ENCODE measurements around the gene SELENON.

The SELENON gene

DNA sequence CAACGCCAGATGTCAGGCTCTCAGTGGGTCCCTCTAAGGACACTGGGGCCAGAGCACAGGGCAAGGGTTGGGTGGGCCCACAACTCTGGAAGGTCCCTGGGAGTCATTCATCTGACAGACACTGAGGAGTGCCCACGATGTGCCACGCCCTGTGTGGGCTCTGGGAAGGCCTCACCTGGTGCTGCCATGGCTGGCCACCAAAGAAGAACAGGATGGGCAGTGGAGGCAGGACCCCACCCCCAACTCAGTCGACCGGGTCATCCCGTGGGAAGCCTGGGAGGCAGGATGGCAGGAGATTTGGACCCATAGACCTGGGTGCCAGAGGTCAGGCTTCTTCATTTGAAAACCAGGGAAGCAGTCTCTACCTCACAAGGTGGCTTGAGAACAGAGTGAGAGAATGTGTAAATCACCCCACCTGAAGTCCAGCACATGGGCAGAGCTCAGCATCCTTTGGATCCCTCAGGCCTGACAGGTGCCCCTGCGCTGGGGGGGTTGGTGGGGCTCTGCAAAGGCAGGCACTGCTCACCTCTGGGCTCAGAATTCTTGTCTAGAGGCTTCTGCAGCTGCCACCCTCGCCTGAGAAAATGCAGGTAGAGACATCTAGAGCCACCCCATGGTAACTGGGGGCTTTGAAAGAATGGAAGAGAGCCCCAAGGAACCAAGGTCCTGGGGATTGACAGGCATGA lies 1.2 kb upstream of the SELENON start:
- no peak overlapping the region for H3K9ac ChIP-seq (ENCODE audit: low read depth, low read length)
- H3K4me3 ChIP-seq (ENCODE audit: low read length): no peak overlapping the region
- no peaks in the 10 kb centered on the region for H3K4me1 ChIP-seq (ENCODE audit: insufficient read depth, low read length)

DNA sequence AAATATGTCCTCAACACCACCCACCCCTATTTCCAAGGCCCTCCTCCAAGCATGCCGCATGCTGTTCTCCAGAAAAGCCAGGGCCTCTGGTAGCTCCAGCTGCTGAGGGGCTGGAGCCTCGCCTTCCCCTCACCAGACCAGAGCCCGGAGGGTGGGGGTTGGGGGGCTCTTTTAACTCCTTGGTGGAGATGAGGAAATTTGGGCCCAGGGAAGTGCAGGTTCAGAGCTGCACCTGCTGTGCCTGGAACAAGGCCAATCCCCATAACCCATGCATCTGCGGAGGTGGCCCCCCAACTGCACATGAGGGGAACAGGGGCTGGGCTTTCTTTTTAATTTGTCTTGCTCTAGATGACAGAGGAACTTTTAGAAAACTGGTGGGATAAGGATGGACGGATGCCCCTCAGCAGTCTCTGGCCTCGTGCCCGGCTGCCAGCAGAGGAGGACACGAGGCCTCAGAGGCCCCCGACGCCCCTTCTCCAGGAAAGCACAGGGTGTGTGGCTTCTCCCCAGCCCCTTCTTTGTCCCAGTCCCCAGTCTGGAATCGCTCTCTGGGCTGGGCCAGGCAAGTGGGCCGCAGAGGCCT lies 550 bp upstream of the SELENON start:
- peaks cover 11% of the 10 kb centered on the region for H3K27me3 ChIP-seq (ENCODE audit: insufficient read depth, low read length)
- no peaks in the 10 kb centered on the region for H3K9me3 ChIP-seq (ENCODE audit: insufficient read depth, low read depth, low read length)
- H3K36me3 ChIP-seq (ENCODE audit: insufficient read depth, low read depth, low read length): no peaks in the 10 kb centered on the region
- peak overlapping the region; percentile 63; the same call in 1 of the 2 replicates for H3K4me3 ChIP-seq (ENCODE audit: low read length)
- H3K4me1 ChIP-seq (ENCODE audit: insufficient read depth, low read length): no peaks in the 10 kb centered on the region
- peak overlapping the region; percentile 73; the same call in 1 of the 2 replicates for H3K9ac ChIP-seq (ENCODE audit: low read depth, low read length)
- no peak overlapping the region for H3K27ac ChIP-seq (ENCODE audit: low read length)

More for the DNA sequence above, 1.2 kb upstream of the SELENON start:
- H3K36me3 ChIP-seq (ENCODE audit: insufficient read depth, low read depth, low read length): no peaks in the 10 kb centered on the region
- H3K9me3 ChIP-seq (ENCODE audit: insufficient read depth, low read depth, low read length): no peaks in the 10 kb centered on the region
- no peak overlapping the region for H3K27ac ChIP-seq (ENCODE audit: low read length)
- peaks cover 11% of the 10 kb centered on the region for H3K27me3 ChIP-seq (ENCODE audit: insufficient read depth, low read length)

DNA sequence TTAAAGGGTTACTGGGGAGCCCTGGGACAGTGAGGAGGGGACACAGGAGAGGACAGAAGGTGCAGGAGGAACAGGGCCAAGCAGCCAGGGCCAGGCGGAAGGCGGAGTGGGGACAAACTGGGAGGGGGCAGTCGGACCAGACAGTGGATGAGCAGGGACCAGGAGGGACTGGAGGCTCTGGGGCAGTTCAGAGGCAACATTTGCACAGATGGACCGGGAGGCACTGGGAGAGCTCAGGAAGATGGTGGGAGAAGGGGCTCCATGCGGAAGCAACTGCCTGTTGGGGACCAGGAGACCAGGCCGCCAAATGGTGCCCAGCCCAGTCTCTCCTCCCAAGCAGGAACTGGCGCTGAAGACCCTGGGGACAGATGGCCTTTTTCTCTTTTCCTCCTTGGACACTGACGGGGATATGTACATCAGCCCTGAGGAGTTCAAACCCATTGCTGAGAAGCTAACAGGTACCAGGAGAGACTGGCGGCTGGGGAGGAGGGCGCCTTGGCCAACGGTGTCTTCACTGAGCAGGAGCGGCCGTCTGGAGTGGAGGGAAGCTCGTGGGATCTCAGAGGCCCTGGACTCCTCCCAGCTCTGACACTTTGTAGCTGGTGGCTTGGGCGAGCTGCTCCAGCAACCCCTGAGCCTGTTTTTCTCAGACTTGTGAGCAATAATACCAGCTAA lies 847 bp downstream of the SELENON start:
- no peak overlapping the region for H3K27ac ChIP-seq (ENCODE audit: low read length)
- H3K9me3 ChIP-seq (ENCODE audit: insufficient read depth, low read depth, low read length): no peaks in the 10 kb centered on the region
- no peaks in the 10 kb centered on the region for H3K4me1 ChIP-seq (ENCODE audit: insufficient read depth, low read length)
- H3K27me3 ChIP-seq (ENCODE audit: insufficient read depth, low read length): peaks cover 11% of the 10 kb centered on the region
- peaks cover 9% of the 10 kb centered on the region for H3K36me3 ChIP-seq (ENCODE audit: insufficient read depth, low read depth, low read length)
- H3K4me3 ChIP-seq (ENCODE audit: low read length): peak overlapping the region; percentile 85
- H3K9ac ChIP-seq (ENCODE audit: low read depth, low read length): peak overlapping the region; percentile 81

DNA sequence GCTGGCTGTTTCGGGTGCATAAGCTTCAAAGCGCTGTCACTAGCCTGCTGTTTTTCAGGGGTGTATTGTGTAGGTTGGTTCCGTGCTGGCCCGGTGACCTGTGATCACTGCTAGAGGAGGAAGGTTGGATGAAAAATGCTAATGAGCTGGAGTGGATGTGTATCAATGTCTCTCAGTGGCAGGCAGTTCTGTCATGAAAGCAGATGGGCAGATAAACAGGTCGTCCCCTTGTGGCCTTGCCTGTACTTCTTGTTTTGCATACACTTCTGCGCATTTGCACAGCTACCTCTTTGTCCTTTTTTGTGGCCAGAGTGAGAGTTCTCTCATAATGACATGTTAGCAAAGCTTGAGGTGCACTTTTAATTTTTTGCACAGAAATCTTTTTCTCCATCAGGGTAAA lies 2.9 kb downstream of the SELENON start:
- Histone ChIP-seq H3K27ac (ENCODE audit: low read length) (no peak overlapping the region), H3K27me3 (ENCODE audit: insufficient read depth, low read length) (peaks cover 11% of the 10 kb centered on the region), H3K4me3 (ENCODE audit: low read length) (no peak overlapping the region), H3K9ac (ENCODE audit: low read depth, low read length) (no peak overlapping the region), H3K4me1 (ENCODE audit: insufficient read depth, low read length) (no peaks in the 10 kb centered on the region), H3K36me3 (ENCODE audit: insufficient read depth, low read depth, low read length) (peaks cover 24% of the 10 kb centered on the region), H3K9me3 (ENCODE audit: insufficient read depth, low read depth, low read length) (no peaks in the 10 kb centered on the region)

DNA sequence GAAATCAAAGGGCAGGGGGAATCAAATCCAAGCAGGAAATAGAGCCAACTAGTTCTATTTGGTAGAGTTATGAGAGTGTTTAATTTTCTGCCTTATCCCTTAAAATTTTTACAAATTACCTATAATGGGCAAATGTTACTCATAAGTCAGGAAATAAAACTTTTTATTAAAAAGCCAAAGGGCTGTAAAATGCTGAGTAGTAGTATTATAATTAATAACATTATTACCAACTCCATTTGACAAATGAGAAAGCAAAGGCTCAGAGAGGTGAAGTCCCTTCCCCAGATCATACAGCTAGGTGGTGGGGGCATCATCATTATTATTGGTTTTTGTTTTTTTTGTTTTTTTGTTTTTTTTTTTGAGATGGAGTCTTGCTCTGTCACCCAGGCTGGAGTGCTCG lies 3.4 kb downstream of the SELENON start:
- Histone ChIP-seq H3K36me3 (ENCODE audit: insufficient read depth, low read depth, low read length) (peaks cover 28% of the 10 kb centered on the region), H3K9me3 (ENCODE audit: insufficient read depth, low read depth, low read length) (no peaks in the 10 kb centered on the region), H3K9ac (ENCODE audit: low read depth, low read length) (no peak overlapping the region), H3K4me1 (ENCODE audit: insufficient read depth, low read length) (no peaks in the 10 kb centered on the region), H3K4me3 (ENCODE audit: low read length) (no peak overlapping the region), H3K27me3 (ENCODE audit: insufficient read depth, low read length) (peaks cover 11% of the 10 kb centered on the region), H3K27ac (ENCODE audit: low read length) (no peak overlapping the region)

- no peak overlapping the region for H3K27ac ChIP-seq (ENCODE audit: low read length)
- H3K36me3 ChIP-seq (ENCODE audit: insufficient read depth, low read depth, low read length): peaks cover 30% of the 10 kb centered on the region
- H3K4me1 ChIP-seq (ENCODE audit: insufficient read depth, low read length): no peaks in the 10 kb centered on the region
- H3K9ac ChIP-seq (ENCODE audit: low read depth, low read length): no peak overlapping the region
- no peak overlapping the region for H3K4me3 ChIP-seq (ENCODE audit: low read length)
- H3K27me3 ChIP-seq (ENCODE audit: insufficient read depth, low read length): peaks cover 3% of the 10 kb centered on the region; the same call in 1 of the 2 replicates
- no peaks in the 10 kb centered on the region for H3K9me3 ChIP-seq (ENCODE audit: insufficient read depth, low read depth, low read length)
Measured at GRCh38 chr1:25804244-25804963, 4.4 kb downstream of the SELENON start.

DNA sequence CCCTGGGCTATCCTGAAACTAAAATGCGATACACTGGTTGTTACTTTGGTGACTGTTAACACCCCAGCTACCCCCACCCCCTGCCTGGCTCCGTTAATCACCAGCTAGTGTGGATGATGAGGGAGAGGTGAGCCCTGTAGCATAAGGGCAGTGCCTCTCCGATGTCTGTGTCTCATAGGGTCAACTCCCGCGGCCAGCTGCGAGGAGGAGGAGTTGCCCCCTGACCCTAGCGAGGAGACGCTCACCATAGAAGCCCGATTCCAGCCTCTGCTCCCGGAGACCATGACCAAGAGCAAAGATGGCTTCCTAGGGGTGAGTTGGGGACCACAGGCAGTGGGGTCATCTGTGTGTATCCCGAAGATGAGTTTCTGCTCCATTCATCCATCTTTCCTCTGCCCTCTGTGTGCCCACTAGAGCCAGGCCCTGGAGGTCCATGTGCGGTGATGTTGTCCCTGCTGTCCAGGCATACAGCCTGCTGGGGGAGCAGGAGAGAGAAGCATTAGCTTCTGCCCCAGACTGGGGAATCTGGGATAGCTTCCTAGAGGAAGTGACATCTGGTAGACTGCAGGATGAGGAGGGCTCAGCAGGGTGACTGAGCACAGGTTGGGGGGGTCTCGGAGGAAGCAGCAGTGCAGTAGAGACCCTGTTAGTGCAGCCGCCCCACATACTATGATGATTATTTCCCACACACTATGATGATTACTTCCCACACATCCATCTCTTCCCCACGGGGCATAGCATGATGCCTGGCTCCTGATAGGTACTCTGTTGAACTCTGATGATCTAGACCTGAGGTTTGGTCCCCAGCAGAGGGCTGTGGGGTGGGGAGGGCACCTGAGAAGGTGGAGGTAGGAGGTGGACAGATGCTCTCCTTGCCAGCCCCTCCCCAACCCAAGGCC lies 5.2 kb downstream of the SELENON start:
- peaks cover 39% of the 10 kb centered on the region for H3K36me3 ChIP-seq (ENCODE audit: insufficient read depth, low read depth, low read length)
- no peaks in the 10 kb centered on the region for H3K27me3 ChIP-seq (ENCODE audit: insufficient read depth, low read length)
- H3K4me1 ChIP-seq (ENCODE audit: insufficient read depth, low read length): no peaks in the 10 kb centered on the region
- no peak overlapping the region for H3K4me3 ChIP-seq (ENCODE audit: low read length)
- no peak overlapping the region for H3K27ac ChIP-seq (ENCODE audit: low read length)
- H3K9ac ChIP-seq (ENCODE audit: low read depth, low read length): no peak overlapping the region
- no peaks in the 10 kb centered on the region for H3K9me3 ChIP-seq (ENCODE audit: insufficient read depth, low read depth, low read length)

DNA sequence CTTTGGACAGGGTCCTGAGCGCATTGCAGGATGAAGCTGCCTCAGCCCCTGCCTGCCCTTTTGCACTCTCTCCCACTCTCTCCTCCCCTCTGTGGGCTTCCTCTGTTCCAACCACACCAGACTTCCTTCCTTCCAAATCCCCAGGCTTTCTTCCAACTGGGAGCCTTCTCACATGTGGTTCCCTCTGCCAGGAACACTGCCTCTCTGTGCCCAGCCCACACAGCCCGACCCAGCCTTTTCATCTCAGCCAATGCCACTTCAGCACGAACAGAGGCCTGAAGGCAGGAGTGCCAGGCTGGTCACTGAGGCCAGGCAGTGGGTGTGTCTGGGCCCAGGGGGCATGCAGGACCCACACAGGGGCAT lies 5.9 kb downstream of the SELENON start:
- Histone ChIP-seq H3K4me1 (ENCODE audit: insufficient read depth, low read length) (no peaks in the 10 kb centered on the region), H3K27me3 (ENCODE audit: insufficient read depth, low read length) (no peaks in the 10 kb centered on the region), H3K4me3 (ENCODE audit: low read length) (no peak overlapping the region), H3K27ac (ENCODE audit: low read length) (no peak overlapping the region), H3K36me3 (ENCODE audit: insufficient read depth, low read depth, low read length) (peaks cover 42% of the 10 kb centered on the region), H3K9ac (ENCODE audit: low read depth, low read length) (no peak overlapping the region), H3K9me3 (ENCODE audit: insufficient read depth, low read depth, low read length) (no peaks in the 10 kb centered on the region)

- no peak overlapping the region for H3K9ac ChIP-seq (ENCODE audit: low read depth, low read length)
- H3K27ac ChIP-seq (ENCODE audit: low read length): no peak overlapping the region
Measured at GRCh38 chr1:25806418-25806817, 6.4 kb downstream of the SELENON start.

DNA sequence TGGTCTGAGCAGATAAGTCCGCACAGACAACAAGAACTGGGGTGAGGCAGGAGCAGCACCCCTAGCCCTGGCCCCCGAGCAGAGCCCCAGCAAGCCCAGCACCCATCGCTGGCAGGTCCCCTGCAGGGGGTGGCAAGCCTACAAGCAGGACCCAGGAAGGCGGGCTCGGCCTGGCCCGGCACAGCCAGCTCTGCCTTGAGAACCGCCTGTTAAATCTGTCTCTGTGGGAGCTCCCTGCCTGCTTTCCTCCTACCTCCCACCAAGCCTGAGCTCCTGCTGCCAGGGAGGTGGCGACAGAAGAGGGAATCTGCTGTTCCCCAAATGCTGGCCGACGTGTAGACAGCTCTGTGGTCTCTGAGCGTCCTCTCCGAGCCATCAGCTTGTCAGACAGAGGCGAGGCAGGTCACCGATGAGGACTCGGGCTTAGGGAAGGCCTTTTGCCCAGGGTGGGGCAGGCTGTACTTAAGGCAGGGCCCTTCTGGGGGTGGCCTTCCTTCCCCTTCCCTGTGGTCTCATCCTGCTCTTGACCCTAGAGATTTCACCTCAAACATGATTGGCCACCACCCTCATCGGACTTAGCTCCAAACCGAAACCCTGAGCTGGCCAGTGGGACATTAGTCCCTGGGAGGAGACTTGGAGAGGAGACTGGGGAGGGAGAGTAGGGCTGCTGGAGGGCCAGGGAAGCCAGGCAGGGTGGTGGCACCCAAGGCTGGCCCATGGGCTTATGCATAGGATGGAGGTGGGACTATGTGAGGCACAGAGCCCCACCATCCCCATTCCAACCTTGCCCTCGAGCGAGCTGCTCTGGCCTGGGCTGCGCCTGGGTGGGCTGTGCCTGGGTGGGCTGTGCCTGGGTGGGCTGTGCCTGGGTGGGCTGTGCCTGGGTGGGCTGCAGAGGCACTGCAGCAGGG lies 7.7 kb downstream of the SELENON start:
- no peak overlapping the region for H3K4me3 ChIP-seq (ENCODE audit: low read length)
- H3K9ac ChIP-seq (ENCODE audit: low read depth, low read length): no peak overlapping the region
- no peak overlapping the region for H3K27ac ChIP-seq (ENCODE audit: low read length)
- no peaks in the 10 kb centered on the region for H3K4me1 ChIP-seq (ENCODE audit: insufficient read depth, low read length)
- no peaks in the 10 kb centered on the region for H3K27me3 ChIP-seq (ENCODE audit: insufficient read depth, low read length)
- H3K9me3 ChIP-seq (ENCODE audit: insufficient read depth, low read depth, low read length): no peaks in the 10 kb centered on the region
- peaks cover 52% of the 10 kb centered on the region for H3K36me3 ChIP-seq (ENCODE audit: insufficient read depth, low read depth, low read length)

More at GRCh38 chr1:25806418-25806817, 6.4 kb downstream of the SELENON start:
- Histone ChIP-seq H3K36me3 (ENCODE audit: insufficient read depth, low read depth, low read length) (peaks cover 46% of the 10 kb centered on the region), H3K27me3 (ENCODE audit: insufficient read depth, low read length) (no peaks in the 10 kb centered on the region), H3K4me3 (ENCODE audit: low read length) (no peak overlapping the region), H3K4me1 (ENCODE audit: insufficient read depth, low read length) (no peaks in the 10 kb centered on the region), H3K9me3 (ENCODE audit: insufficient read depth, low read depth, low read length) (no peaks in the 10 kb centered on the region)
